Fibroblast of the aortic adventitia (primary cell): ENCODE results near the gene CABLES1. TPM values are rescaled to one million over a fixed set of nuclear protein-coding genes. Genes with fewer than 3 reads are reported as not detected.

Source experiments
- DNase-seq: peaks from one replicate; pipeline ENCODE4 v3.0.0-alpha.2; 2010; ENCODE audit warnings: low read depth
- H3K4me3 ChIP-seq: 2 replicates; pipeline ENCODE4 v1.5.1; 2011; ENCODE audit warnings: low read depth, mild to moderate bottlenecking, control low read depth, low read length, moderate library complexity
- total RNA-seq: library from RNA; depleted of rRNA; stranded (reverse); fragments of >200 nt; gene quantifications from 2 replicates; pipeline ENCODE4 v1.2.3, GENCODE V29; 2012; ENCODE audit warnings: low replicate concordance
- TF ChIP-seq, protein P1 (sequence below): IDR thresholded peaks from 2 replicates; pipeline ENCODE4 v1.5.1; 2011; ENCODE audit warnings: mild to moderate bottlenecking, low read length, control low read depth, inconsistent platforms; ENCODE audit not compliant: insufficient read depth

The CABLES1 gene
- total RNA-seq, 1 donor = 7.4 TPM

- TF ChIP-seq, protein P1, sequence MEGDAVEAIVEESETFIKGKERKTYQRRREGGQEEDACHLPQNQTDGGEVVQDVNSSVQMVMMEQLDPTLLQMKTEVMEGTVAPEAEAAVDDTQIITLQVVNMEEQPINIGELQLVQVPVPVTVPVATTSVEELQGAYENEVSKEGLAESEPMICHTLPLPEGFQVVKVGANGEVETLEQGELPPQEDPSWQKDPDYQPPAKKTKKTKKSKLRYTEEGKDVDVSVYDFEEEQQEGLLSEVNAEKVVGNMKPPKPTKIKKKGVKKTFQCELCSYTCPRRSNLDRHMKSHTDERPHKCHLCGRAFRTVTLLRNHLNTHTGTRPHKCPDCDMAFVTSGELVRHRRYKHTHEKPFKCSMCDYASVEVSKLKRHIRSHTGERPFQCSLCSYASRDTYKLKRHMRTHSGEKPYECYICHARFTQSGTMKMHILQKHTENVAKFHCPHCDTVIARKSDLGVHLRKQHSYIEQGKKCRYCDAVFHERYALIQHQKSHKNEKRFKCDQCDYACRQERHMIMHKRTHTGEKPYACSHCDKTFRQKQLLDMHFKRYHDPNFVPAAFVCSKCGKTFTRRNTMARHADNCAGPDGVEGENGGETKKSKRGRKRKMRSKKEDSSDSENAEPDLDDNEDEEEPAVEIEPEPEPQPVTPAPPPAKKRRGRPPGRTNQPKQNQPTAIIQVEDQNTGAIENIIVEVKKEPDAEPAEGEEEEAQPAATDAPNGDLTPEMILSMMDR = no peak
- no peak overlapping the region for H3K4me3 ChIP-seq
- no peak for DNase-seq
Measured at GRCh38 chr18:23217781-23218180, 82.5 kb downstream of the CABLES1 start.

GRCh38 chr18:23220355-23220754, 85.1 kb downstream of the CABLES1 start:
- H3K4me3 ChIP-seq = no peak overlapping the region
- no peak for DNase-seq
- TF ChIP-seq, protein P1 = no peak

GRCh38 chr18:23223641-23224040, 88.4 kb downstream of the CABLES1 start:
- TF ChIP-seq, protein P1 = no peak
- no peak overlapping the region for H3K4me3 ChIP-seq
- DNase-seq = no peak

GRCh38 chr18:23225503-23225902, 90.2 kb downstream of the CABLES1 start:
- no peak overlapping the region for H3K4me3 ChIP-seq
- TF ChIP-seq, protein P1 = no peak
- peak; percentile 99 for DNase-seq

GRCh38 chr18:23226391-23226790, 91.1 kb downstream of the CABLES1 start:
- no peak overlapping the region for H3K4me3 ChIP-seq
- TF ChIP-seq, protein P1 = no peak
- DNase-seq = peak; percentile 78

DNA sequence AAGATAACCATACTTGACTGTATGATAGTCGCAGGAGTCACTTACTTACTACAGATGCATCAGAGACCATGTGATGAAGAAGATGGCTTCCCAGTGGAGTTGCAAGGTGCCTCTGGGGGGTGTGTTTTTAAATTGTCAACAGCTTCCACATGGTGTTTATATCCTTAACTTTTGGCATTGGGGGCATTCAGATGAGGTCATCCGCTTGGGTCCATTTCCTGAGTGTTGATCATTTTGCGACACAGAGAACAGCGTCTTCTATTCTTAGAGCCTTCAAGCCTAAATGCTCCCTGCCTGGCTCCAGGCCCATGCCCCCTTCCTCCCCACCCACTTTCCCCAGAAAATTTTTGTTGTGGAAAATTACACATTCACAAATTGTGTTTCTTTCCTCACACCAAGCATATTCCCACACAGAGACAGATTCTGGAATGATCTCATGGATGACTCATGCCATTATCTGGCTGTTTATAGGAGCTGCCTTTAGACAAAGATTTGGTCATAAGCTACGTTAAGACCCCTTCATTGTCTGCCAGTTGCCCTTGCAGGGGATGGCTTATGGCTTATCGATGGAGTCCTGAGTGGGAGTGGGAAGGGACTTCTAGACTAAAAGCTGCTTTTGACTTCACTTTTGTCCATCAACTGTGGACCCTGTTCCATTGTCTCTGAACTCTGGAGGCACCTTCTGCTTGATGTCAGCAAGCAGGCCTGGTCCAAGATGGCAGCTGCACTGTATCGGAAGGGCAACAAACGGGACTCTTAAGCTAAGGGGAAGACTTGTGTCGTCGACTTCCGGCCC, 91.8 kb downstream of the CABLES1 start:
- TF ChIP-seq, protein P1 = no peak
- peak; percentile 95 for DNase-seq
- no peak overlapping the region for H3K4me3 ChIP-seq

DNA sequence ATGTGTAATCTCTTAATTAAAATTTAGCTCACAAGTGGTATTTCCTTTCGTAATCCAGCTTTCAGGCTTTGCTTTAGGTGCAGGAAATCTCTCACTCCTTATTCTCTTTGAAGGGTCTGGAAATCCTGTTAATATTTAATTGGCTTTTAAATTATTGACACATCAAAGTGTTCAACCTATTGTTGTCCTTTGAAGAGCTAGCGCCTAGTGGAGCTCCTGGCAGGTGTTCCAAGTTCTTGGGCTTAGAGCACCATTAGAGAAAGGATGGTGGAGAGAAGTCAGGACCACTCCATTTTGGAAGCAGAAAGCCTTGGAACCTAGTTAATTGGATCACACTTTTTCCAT, 92.4 kb downstream of the CABLES1 start:
- no peak overlapping the region for H3K4me3 ChIP-seq
- no peak for DNase-seq
- TF ChIP-seq, protein P1 = no peak
